K562 (cell line): ENCODE measurements around the gene CLSTN1. TPM values are rescaled to one million over a fixed set of nuclear protein-coding genes. Genes with fewer than 3 reads are reported as not detected.
A peak's percentile ranks its signal among the peaks of the same experiment; 100 is the strongest.

Source experiments
- ETV6 ChIP-seq, 3 experiments: fragments of 150-350 bp in 1 of 3; sonication (generic) in 1 of 3; formaldehyde crosslinking in 1 of 3; IDR thresholded peaks; 2 replicates each; pipeline versions ENCODE4 v1.6.1 to v1.8.0; 2014 to 2022; ENCODE audit warnings: borderline replicate concordance in 2 of 3, low read depth in 2 of 3, antibody characterized with exemption in 1 of 3, low read length in 1 of 3, mild to moderate bottlenecking in 1 of 3, missing genetic modification reagents in 1 of 3
- MAFK ChIP-seq: IDR thresholded peaks from 2 replicates; pipeline ENCODE4 v1.6.1; 2011; ENCODE audit warnings: low read length, improper control_type of control experiment
- NUFIP1 ChIP-seq: fragments of 450-650 bp; IDR thresholded peaks from 2 replicates; pipeline ENCODE4 v1.6.1; 2018; ENCODE audit not compliant: partially characterized antibody
- TBL1XR1 ChIP-seq, 2 experiments: IDR thresholded peaks; 2 replicates each; pipeline ENCODE4 v1.6.1; 2012; ENCODE audit warnings: improper control_type of control experiment in 2 of 2, low read length in 2 of 2, mild to moderate bottlenecking in 1 of 2
- YY1 ChIP-seq, 3 experiments: IDR thresholded peaks; 2 replicates each; pipeline ENCODE4 v1.6.1; 2011; ENCODE audit warnings: low read length in 2 of 3, mild to moderate bottlenecking in 2 of 3, moderate library complexity in 2 of 3, borderline replicate concordance in 1 of 3, control low read depth in 1 of 3, low read depth in 1 of 3; ENCODE audit not compliant: insufficient read depth in 3 of 3, insufficient replicate concordance in 2 of 3, control insufficient read depth in 1 of 3, insufficient read length in 1 of 3; ENCODE audit errors: extremely low read depth in 1 of 3
- ZBTB1 ChIP-seq: sonication (generic); formaldehyde crosslinking; IDR thresholded peaks from 2 replicates; pipeline ENCODE4 v1.8.1; 2023; ENCODE audit warnings: missing genetic modification reagents, low read depth, mild to moderate bottlenecking, borderline replicate concordance
- polyA plus RNA-seq, 8 experiments: library from polyadenylated mRNA; depleted of rRNA in 4 of 8; stranded (reverse) in 5 of 8; unstranded in 3 of 8; fragments of >200 nt; fragmentation: Nextera tagmentation in 2 of 8; fragmentation: Illumina TruSeq in 1 of 8; extraction: Ambion mirVana in 2 of 8; extraction: Trizol in 1 of 8; gene quantifications; 2 replicates each; pipeline versions ENCODE4 v1.2.1 to v1.2.3, GENCODE V29; 2011 to 2014; ENCODE audit warnings: inconsistent platforms in 1 of 8, missing spikeins in 1 of 8
- total RNA-seq, 7 experiments: library from RNA; depleted of rRNA in 6 of 7; stranded (reverse); fragments of >200 nt in 6 of 7; fragmentation: Illumina TruSeq in 2 of 7; extraction: Trizol in 2 of 7; gene quantifications; 2 replicates each; pipeline versions ENCODE4 v1.2.1 to v1.2.3, GENCODE V29; 2011 to 2021; ENCODE audit warnings: low replicate concordance in 1 of 7
- TF ChIP-seq, protein P1 (sequence below): fragments of 450-650 bp; IDR thresholded peaks from 2 replicates; pipeline ENCODE4 v1.6.1; 2016; ENCODE audit warnings: low read depth
- TF ChIP-seq, protein P2 (sequence below): fragments of 250-450 bp; sonication (Bioruptor Pico); IDR thresholded peaks from 2 replicates; pipeline ENCODE4 v1.5.0; 2020; ENCODE audit warnings: mild to moderate bottlenecking
- TF ChIP-seq, protein P3 (sequence below): sonication (generic); formaldehyde crosslinking; IDR thresholded peaks from 2 replicates; pipeline ENCODE4 v1.5.0; 2020; ENCODE audit warnings: missing genetic modification reagents
- TF ChIP-seq, protein P4 (sequence below): sonication (generic); formaldehyde crosslinking; IDR thresholded peaks from 2 replicates; pipeline ENCODE4 v1.9.0; 2022; ENCODE audit warnings: mild to moderate bottlenecking, missing genetic modification reagents
- TF ChIP-seq, protein P5 (sequence below): conservative IDR thresholded peaks from 2 replicates; pipeline ENCODE4 v1.6.1; 2011; ENCODE audit warnings: low read depth, mild to moderate bottlenecking, low read length; ENCODE audit not compliant: control insufficient read depth

The CLSTN1 gene
- total and polyA plus RNA-seq, 9 of the 15 experiments (the other 6 are each of a cell fraction or from before 2014, with no cell fraction given) = 1.1 to 32.5 (median 13.3) TPM

DNA sequence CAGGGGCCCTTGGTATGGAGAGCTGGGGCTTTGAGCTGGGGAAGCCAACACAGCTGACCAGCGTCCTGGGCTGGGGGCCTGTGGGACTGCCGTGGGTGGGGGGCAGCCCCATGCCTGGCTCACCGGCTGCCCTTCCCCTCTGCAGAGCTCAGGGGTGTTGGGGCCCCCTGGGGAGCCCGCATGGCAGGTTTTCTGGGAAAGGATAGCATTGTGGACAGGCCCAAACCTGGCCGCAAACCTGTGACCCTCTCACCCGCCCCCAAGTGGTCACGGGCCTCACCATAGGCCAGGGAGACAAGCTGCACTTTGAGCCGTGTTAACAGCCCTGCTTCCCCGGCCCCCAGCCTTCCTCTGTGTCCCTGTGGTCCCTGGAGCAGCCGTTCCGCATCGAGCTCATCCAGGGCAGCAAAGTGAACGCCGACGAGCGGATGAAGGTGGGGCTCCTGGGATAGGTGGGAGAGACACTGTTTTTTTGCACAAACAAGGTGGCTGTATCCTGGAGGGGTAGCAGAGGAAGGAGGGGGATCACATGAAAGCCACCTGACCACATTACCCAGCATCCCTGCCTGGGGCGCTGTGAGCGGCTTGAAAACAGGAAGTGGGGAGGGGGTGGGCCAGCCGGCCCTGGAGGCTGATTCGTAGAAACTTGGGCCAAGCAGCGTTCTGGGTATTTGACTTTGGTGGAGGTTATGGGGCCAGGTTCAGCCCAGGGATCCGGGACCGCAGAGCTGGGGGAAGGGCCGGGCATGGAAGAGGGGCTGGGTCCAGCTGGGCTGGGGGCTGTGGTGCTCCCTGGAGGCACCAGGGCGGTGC, 106.4 kb downstream of the CLSTN1 start (continued):
- TF ChIP-seq, protein P1, sequence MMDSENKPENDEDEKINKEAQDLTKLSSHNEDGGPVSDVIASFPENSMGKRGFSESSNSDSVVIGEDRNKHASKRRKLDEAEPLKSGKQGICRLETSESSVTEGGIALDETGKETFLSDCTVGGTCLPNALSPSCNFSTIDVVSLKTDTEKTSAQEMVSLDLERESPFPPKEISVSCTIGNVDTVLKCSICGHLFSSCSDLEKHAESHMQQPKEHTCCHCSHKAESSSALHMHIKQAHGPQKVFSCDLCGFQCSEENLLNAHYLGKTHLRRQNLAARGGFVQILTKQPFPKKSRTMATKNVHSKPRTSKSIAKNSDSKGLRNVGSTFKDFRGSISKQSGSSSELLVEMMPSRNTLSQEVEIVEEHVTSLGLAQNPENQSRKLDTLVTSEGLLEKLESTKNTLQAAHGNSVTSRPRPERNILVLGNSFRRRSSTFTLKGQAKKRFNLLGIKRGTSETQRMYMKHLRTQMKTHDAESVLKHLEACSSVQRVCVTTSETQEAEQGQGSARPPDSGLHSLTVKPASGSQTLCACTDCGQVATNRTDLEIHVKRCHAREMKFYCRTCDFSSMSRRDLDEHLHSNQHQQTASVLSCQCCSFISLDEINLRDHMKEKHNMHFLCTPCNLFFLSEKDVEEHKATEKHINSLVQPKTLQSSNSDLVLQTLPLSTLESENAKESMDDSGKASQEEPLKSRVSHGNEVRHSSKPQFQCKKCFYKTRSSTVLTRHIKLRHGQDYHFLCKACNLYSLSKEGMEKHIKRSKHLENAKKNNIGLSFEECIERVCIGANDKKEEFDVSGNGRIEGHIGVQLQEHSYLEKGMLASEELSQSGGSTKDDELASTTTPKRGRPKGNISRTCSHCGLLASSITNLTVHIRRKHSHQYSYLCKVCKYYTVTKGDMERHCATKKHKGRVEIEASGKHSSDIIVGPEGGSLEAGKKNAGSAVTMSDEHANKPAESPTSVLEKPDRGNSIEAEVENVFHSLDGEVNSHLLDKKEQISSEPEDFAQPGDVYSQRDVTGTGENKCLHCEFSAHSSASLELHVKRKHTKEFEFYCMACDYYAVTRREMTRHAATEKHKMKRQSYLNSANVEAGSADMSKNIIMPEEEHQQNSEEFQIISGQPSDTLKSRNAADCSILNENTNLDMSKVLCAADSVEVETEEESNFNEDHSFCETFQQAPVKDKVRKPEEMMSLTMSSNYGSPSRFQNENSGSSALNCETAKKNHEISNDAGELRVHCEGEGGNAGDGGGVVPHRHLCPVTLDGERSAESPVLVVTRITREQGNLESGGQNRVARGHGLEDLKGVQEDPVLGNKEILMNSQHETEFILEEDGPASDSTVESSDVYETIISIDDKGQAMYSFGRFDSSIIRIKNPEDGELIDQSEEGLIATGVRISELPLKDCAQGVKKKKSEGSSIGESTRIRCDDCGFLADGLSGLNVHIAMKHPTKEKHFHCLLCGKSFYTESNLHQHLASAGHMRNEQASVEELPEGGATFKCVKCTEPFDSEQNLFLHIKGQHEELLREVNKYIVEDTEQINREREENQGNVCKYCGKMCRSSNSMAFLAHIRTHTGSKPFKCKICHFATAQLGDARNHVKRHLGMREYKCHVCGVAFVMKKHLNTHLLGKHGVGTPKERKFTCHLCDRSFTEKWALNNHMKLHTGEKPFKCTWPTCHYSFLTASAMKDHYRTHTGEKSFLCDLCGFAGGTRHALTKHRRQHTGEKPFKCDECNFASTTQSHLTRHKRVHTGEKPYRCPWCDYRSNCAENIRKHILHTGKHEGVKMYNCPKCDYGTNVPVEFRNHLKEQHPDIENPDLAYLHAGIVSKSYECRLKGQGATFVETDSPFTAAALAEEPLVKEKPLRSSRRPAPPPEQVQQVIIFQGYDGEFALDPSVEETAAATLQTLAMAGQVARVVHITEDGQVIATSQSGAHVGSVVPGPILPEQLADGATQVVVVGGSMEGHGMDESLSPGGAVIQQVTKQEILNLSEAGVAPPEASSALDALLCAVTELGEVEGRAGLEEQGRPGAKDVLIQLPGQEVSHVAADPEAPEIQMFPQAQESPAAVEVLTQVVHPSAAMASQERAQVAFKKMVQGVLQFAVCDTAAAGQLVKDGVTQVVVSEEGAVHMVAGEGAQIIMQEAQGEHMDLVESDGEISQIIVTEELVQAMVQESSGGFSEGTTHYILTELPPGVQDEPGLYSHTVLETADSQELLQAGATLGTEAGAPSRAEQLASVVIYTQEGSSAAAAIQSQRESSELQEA = no peak
- TF ChIP-seq YY1 (IDR thresholded peaks at IDR 0.05; ENCODE audit: borderline replicate concordance in 1 of 3, control insufficient read depth in 1 of 3, extremely low read depth in 1 of 3, insufficient read depth in 3 of 3, insufficient read length in 1 of 3, insufficient replicate concordance in 2 of 3, low read depth in 1 of 3, low read length in 2 of 3) = peak in 1 of 3 experiments; percentile 27
- no peak; the same call in 1 of the 2 replicates for TF ChIP-seq ZBTB1 (CRISPR knock-in tag)
- no peak for TF ChIP-seq NUFIP1
- TF ChIP-seq, protein P2, sequence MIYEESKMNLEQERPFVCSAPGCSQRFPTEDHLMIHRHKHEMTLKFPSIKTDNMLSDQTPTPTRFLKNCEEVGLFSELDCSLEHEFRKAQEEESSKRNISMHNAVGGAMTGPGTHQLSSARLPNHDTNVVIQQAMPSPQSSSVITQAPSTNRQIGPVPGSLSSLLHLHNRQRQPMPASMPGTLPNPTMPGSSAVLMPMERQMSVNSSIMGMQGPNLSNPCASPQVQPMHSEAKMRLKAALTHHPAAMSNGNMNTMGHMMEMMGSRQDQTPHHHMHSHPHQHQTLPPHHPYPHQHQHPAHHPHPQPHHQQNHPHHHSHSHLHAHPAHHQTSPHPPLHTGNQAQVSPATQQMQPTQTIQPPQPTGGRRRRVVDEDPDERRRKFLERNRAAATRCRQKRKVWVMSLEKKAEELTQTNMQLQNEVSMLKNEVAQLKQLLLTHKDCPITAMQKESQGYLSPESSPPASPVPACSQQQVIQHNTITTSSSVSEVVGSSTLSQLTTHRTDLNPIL (CRISPR knock-in tag) = no peak
- peak; percentile 43 to 47; a peak in 2 of 4 replicates for TF ChIP-seq TBL1XR1 (IDR thresholded peaks at IDR 0.05; ENCODE audit: low read length in 2 of 2)
- TF ChIP-seq, protein P3, sequence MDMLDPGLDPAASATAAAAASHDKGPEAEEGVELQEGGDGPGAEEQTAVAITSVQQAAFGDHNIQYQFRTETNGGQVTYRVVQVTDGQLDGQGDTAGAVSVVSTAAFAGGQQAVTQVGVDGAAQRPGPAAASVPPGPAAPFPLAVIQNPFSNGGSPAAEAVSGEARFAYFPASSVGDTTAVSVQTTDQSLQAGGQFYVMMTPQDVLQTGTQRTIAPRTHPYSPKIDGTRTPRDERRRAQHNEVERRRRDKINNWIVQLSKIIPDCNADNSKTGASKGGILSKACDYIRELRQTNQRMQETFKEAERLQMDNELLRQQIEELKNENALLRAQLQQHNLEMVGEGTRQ (CRISPR knock-in tag) = peak; percentile 88
- TF ChIP-seq ETV6 (IDR thresholded peaks at IDR 0.05; ENCODE audit: borderline replicate concordance in 1 of 2, low read depth in 2 of 2, low read length in 1 of 2) = 0 out of 4 replicates have a peak, but pooled peaks of 1 of the 2 experiments have one; percentile 23
- no peak for TF ChIP-seq ETV6 (CRISPR knock-in tag; IDR thresholded peaks at IDR 0.05; ENCODE audit: borderline replicate concordance)
- TF ChIP-seq, protein P4, sequence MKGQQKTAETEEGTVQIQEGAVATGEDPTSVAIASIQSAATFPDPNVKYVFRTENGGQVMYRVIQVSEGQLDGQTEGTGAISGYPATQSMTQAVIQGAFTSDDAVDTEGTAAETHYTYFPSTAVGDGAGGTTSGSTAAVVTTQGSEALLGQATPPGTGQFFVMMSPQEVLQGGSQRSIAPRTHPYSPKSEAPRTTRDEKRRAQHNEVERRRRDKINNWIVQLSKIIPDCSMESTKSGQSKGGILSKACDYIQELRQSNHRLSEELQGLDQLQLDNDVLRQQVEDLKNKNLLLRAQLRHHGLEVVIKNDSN (CRISPR knock-in tag) = peak; percentile 93
- TF ChIP-seq MAFK = peak; percentile 8; the same call in 1 of the 2 replicates
- TF ChIP-seq, protein P5, sequence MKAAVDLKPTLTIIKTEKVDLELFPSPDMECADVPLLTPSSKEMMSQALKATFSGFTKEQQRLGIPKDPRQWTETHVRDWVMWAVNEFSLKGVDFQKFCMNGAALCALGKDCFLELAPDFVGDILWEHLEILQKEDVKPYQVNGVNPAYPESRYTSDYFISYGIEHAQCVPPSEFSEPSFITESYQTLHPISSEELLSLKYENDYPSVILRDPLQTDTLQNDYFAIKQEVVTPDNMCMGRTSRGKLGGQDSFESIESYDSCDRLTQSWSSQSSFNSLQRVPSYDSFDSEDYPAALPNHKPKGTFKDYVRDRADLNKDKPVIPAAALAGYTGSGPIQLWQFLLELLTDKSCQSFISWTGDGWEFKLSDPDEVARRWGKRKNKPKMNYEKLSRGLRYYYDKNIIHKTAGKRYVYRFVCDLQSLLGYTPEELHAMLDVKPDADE = peak; percentile 93
